HG02973 (cell line): Measurements from ENCODE around the gene YWHAQ.
A peak's percentile ranks its signal among the peaks of the same experiment; 100 is the strongest.

Source experiments
- ATAC-seq: cut with Tn5 transposase; IDR thresholded peaks from one replicate; pipeline ENCODE4 v1.9.1; 2021; ENCODE audit warnings: moderate library complexity; ENCODE audit not compliant: unreplicated experiment

The YWHAQ gene

DNA sequence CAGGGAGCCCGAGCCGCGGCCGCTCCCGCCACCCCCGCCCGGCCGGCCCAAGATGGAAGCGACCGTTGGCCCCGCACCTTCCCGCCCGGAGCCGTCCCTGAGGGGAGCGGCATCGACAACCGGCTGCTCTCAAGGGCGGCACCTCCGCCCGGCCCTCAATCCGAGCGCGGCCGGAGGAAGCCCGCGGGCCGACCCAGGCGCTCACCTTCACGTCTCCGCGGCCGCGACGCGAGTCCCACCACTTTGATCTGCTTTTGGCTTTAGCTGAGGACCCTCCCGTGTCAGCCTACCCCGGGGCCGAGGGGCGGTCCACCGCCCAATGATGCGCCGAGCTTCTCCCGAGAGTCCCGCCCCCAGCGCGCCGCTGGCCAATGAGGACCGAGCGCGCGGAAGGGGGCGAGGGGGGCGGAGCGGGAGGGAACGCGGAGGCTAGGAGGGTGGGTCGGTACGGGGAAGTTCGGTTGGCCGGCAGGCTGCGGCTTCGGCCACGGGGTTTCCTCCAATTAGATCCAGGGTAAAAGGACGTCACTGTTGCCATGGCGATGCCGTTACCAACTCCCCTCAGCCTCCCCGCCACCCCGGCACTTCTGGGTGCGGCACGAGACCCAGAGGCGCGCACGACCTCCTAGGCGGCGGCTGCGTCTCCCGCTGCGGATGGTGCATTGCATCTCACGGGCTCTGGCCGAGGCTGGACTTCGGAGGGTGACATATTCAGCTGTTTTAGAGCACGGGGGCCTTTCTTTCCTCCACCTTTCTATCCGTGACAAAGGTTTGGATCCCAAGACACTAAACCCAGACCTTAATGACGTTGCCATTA is at the start of gene YWHAQ:
Gene YWHAQ, minus strand, starts transcription at position 262 of the 817 bp plus-strand sequence. CDS start 545 bp downstream, outside the sequence.
- ATAC-seq, result peak; percentile 88

DNA sequence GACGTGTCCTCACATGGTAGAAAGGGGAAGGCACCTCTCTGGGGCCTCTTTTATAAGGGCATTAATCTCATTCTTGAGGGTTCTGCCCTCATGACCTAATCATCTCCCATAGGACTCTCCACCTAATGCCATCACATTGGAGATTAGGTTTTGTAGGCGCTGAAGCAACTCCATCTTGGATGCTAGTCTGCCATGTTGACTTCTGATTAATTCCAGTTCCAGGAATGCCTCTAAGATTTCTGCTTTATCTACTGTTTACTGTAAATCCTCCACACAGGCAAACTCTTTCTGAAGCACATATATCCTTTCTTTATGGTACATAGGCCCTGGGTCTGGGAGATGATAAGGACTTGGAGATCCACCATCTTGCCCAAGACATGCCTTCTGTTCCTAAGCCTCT is 49.3 kb upstream of the YWHAQ start:
- ATAC-seq, result no peak

DNA sequence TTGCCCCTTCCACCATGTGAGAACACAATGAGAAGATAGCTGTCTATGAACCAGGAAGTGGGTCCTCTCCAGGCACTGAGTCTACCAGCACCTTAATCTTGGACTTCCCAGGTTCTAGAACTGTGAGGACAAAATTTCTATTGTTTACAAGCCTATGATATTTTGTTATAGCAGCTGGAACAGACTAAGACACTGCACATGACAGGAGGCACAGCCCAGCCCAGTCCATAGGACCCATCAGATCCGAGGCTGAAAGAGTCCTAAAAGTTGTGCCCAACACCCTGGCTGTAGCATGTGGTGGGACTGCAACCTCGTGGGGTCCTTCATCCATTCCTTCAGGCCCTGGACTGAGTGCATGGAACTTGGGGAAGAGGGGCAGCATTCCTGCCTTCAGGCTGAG is 48.4 kb upstream of the YWHAQ start:
- ATAC-seq, result no peak

DNA sequence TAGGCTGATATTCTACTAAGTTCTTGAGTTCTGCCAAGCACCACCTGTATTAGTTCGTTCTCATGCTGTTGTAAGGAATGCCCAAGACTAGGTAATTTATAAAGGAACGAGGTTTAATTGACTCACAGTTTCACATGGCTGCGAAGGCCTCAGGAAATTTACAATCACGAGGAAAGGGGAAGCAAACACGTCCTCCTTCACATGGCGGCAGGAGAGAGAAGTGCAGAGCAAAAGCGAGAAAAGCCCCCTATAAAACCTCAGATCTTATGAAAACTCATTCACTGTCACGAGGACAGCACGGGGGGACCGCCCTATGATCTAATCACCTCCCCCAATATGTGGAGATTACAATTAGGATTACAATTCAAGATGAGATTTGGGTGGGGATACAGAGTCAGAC is 47.7 kb upstream of the YWHAQ start:
- no peak for ATAC-seq

DNA sequence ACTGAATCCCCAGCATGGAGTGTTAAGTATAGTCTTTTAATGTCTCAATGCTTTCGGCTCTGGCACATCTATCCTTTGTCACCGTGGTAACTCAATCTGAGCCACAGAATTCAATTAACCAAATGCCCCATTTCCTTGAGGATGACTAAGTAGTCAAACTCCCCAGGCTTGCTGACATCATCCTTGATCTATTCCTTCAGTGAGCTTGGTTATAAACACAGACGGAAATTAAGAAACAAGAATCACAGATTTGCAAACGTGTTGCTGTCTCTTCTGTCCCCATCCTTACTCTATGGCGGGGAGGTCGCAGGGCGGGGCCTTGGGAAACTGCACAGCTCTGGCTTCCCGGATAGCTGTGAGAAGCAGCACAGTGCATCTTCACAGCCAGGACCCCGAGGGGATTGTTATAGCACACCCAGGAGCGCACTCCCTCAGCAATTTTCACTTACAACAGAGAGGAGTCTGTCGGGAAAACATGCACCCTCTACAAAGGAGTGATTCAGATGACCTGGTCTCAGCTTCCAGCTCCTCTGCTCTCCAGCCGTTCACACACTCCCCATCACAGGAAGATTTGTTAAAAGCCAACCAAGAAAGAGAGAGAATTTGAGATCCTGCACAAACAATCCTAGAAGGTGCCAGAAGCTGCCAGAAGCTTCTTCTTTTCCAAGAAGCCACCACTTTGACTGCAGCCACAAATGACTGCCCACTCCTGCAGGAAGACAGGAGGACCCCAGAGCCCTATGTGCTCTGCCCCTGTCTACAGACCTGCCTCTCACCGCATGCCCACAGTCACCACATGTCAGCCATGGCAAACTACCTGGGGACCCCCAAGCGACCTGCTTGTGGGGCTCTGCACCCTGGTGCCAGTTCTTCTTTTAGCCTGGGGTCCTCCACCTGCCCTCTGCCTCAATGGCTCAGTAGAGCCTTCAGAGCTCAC is 44.9 kb upstream of the YWHAQ start:
- ATAC-seq, result no peak

DNA sequence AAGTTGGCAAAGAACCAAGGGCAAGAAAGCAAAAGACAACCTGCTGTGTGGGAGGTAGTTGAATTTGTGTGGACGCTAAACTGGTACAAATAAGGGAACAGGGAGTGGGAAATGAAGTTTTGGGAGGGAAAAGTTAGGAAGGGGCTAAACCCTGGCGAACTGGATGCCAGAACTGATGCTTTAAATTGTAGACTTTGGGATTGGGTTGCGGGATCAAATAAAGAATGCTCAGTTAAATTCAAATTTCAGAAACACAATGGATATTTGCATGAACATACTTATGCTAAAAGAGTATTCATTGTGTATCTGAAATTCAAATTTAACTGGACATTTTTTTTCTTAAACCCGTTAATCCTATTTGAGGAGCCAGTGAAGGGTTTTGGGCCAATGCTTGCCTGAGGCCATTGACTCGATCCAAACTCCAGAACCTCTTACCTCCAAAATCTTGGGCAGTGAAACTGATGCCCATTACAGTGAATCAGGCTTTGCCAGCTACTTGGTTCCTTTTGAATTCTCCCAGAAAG is 44.2 kb upstream of the YWHAQ start:
- ATAC-seq, result no peak

DNA sequence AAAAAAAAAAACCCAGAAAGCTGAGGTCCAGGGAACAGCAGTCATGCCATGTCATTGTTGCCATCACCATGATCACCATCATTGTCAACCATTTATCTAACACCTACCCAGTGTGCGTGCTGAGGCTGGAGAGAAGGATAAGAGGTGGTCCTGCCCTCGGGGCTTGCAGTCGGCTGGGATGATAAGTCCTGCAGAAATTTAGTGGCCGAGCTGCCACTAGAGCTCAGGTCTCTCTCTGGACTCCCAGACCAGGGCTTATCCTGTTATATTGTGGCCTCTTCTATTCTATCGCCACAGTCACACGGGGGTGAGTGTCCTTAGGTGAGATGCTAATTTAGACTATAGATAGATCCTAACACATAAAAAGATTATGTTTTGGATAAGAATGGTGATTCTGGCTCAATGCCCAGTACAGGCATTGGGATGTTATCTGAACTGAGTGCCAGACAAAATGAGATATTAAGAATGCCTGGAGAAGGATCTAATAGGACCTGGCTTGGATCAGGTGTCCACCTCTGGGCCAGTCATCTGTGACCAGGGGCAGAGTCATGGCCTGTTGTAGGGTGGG is 43.2 kb upstream of the YWHAQ start:
- ATAC-seq, result no peak

DNA sequence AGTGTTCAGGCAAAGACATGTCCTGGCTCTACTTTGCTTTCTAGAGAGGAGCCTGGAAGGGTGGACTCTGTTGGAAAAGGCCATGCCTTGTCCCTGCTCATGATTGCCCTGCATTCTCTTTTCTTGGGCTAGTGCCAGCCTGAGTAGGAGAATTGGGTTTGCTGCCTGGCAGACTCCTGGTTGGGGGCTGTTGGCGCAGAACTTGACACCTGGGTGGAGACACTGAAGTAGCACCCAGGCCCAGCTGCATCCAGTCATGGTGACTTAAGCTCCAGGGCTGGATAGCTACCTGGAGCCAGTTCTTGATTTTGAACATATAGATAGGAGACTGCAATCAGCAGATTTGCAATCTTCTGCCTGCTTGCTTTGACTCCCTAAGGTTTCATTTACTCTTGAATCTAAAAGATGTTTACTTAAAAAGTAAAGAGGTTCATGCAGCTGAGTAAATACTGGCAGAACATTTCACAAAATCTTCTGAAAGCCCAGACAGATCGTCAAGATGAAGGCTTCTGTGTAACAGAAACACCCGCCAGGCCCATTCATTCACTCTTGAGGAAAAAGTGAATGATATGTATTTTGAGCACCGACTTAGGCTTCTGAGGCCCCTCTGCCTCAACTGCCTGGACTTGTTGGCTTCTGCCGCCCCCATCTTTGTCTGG is 38.0 kb upstream of the YWHAQ start:
- no peak for ATAC-seq

DNA sequence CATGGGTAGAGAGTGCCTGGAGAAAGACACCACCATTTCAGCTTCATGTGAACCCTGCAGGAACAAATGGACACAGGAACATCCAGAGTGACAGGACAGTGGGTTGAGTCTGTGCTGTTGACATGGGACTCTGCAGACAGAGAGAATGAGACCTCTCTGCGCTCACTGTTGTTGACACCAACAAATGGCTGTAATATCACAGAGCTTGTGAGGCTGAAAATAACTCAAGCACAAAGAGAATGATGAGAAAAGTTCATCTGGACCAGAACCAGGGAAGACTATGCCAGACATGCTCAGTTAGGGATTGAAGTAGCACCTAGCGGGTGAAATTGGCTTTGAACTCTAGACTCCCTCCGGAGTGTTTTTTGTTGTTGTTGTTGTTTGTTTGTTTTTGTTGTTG is 37.0 kb upstream of the YWHAQ start:
- no peak for ATAC-seq

DNA sequence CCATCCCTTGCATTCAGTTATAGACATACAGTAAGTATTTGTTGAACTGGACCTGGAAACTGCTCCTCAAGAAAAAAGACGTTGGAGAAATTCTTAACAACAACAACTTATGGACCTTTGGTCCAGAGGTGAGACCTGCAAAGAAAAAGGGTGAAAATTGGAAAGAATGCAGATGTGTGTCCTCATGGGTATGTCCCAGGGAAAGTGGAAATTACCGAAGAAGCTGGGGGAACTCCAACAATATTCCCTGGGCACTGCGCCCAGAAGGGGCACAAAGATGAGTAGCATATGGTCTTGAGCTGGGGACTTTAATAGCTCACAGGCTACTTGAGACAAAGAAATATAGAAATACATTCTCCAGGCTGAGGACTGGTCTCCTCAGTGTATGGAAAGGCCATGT is 35.5 kb upstream of the YWHAQ start:
- no peak for ATAC-seq

DNA sequence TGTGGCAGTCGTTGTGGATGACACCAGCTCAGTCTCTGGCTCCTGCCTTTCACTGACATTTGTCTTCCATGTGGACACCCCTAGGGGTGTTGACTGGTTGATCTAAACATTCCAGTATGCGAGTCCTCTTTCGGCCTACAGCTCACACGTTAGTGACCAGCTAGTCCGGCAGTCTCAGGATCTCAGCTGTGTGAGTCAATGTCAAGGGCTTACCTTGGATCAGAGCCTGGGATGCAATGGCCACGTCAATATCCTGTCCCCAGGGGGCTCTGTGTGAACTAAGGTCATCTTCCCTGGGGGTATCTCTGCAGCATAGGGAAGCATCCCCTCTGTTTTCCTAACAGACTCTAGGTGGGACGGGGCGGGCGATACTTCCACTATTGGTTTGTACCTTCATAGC is 35.1 kb upstream of the YWHAQ start:
- no peak for ATAC-seq

DNA sequence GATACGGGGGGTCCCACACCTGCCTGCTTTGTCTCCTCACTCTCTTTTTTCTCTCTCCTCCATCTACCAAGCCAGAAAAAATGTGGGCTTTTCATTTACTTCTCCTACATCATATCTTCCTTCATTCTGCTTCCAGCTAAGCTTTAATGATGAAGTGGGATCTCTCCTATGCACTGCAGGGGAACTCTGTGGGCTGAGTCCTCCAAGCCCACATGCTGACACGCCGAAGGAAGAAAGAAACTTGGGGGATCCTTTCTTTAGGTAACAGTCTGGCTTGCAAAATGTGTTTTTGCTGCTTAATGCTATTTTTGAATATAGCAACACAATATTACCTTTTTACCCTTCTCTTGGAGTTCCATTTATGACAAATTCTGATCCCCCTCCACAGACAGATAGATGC is 33.6 kb upstream of the YWHAQ start:
- no peak for ATAC-seq

DNA sequence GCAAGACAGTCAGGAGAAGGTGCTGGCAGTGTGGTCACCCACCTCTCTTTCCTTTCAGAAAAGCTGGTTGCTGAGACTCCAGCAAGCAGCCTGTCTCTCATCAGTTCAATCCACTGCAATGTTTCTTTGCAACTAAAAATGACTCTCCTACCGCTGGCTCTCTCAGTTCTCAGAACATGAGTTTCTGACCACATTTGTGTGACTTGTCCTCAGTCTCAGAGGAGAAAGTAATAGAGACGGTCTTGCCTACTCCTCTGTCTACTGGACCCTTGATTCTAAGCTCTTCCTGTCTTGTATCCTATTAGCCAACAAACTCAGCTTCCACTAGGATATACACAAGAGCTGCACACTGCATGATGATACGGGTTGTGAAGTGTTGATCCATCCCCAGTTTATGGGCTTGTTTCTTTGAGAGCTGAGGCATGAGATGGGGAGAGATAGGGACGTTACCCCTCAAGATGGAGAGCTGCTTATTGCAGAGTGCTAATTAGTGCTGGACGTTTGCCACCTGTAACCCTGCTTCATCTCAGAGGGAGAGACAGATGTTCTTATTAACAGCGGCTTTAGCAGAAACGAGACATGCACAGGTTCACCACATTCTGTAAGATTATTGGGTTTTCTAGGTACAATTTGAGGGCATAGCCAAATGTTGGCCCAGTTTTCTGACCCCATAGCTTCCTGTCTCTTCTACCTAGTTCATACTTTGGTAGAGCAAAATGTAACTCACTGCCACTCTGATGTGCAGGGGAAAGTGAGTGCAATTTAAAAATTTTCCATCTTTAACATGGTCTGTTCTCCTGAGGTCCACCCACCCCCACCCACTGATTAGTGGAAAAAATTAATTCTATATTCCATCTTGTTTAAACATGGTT is 32.4 kb upstream of the YWHAQ start:
- ATAC-seq, result peak; percentile 56

DNA sequence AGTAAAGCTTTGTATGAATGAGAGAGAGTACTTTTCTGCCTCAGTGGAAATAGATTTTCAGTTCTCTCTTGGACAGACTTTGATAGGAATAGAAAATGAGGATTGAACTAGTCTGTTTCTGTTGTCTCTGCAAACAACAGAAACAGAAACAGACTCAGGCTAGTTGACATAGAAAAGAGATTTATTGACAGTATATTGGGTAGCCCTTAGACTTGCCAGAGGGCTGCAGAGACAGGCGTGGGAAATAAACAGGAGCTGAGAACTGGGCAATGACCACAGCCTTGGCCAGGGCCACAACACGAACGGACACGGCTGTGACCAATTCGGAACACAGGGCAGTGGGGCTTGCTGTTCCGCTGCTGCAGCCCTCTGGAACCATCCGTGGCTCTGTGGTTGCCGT is 30.5 kb upstream of the YWHAQ start:
- ATAC-seq, result no peak

DNA sequence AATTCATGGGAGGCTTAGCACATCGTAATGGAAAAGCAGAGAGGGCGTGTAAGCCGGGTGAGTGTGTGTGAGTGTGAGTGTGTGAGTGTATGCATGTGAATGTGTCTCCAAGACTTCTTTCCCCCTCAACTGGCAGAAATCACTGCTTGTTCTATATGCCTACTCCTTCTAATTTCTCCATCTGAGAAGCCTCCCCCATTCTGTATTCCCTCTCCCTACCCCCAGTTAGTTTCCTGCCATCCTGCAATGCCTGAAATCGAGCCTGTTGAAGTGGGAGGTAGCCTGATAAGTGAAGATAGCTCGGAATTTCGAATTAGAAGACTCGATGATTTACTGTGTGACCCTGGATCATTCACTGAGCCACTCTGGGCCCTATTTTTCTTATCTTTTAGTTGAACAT is 30.0 kb upstream of the YWHAQ start:
- no peak for ATAC-seq

DNA sequence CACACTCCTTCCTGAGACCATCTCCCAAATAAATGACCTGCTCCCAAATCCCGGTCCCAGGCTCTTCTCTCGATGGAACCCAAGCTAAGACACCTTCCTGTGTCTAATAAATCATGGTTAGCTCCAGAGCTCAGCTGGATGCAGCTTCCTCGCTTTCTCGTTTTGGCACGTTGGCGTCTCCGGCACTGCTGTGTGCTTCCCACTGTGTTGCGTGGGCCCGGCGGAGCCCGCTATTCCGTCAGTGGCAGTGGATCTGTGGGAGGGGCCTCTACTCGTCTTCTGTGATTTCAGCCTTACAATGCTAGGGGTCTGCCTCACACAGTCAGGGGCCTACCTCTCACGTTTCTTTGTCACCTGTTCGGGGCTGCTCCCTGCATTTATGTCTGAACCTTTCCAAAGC is 29.4 kb upstream of the YWHAQ start:
- ATAC-seq, result no peak

DNA sequence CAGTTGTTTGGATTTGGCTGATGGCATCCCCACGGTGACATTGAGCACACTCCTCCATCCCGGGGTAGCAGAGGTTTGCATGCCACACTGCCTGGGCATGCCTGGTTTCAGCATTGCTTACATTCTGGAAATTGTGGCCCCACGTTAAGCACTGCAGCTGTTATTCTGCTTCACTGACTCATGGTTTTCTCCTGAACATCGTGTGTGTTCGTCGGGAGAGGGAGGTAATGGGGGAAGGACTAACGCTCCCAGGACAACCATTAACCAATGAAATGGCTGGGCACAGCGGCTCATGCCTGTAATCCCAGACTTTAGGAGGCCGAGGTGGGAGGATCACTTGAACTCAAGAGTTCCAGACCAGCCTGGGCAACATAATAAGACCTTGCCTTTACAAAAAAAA is 28.2 kb upstream of the YWHAQ start:
- no peak for ATAC-seq

DNA sequence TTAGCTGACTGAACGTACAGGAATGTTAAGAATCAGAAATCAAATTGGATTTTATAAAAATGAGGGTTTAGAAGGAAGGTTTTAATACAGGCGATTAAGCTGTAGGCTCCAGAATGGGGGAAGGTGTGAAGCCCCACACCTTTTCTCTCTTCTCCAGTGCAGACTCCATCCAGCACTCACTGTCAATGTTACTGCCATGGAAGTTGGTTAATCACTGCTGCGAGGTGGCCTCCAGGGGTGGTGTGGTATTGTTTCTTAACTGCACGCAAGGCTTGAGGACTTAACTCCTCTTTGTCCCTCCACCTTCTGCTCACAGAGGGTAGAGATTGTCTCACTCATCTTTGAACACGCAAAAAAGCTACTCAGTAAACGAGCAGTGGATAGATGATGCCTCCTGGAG is 26.9 kb upstream of the YWHAQ start:
- ATAC-seq, result no peak

DNA sequence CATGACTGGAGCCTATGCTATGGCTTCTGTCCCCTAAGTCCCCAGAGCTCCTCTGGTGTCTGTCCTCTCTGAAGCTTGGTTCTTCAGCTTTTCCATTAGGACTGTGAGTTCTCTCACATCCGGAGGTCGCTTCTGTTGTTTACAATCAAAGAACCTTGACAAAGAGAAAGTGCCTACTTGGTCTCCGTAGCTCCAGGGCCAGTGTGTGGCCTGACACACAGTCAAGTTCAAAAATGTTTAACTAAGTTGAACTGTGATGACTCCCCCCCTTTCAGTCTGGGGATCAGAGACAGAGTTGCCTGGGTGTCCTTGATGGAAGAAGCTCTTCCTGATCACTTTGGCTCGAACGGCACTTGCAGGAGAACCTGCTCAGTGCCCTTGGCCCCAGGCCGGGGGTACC is 26.3 kb upstream of the YWHAQ start:
- no peak for ATAC-seq

DNA sequence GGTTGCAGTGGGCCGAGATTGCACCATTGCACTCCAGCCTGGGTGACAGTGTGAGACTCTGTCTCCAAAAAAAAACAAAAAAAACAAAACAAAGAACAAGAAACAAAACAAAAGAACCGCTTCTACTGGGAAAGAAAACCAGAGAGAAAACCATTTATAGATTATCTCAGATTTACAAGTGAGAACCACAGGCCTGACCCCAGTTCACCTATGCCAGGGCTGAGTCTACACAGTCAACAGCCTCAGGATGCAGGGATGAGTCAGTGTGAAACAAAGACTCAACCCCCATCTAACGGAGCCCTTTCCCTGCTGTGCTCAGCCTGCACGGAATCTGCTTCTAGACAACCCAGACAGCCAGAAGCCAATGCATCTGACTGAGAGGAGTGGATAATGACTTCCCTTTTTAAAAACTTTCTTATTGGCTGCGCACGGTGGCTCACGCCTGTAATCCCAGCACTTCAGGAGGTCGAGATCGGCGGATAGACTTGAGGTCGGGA is 25.5 kb upstream of the YWHAQ start:
- ATAC-seq, result peak; percentile 89
